GM19372 (cell line): ENCODE data around the gene APBA2.

ENCODE experiments used
- ATAC-seq: cut with Tn5 transposase; IDR thresholded peaks from one replicate; pipeline ENCODE4 v1.9.1; 2021; ENCODE audit warnings: mild to moderate bottlenecking, low read depth, moderate library complexity; ENCODE audit not compliant: unreplicated experiment

APBA2 gene

DNA sequence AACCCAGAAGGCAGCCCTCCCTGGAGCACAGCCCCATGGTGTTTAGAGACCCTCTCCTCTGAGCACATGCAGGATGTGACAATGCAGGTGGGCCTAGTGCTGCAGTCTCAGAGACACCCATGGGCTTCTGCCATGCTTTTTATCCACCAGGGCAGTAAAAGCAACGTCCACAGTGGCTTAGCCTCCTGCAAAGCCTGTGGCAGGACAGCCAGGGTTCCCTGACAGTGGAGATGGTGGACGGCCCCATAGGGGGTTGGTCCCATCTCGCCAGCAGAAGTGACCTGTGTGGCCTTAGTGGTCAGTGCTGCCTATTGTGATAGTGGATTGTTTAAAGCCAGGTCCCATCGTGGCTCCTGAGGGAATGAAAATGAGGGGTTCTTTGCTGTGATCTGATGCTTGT, 46.6 kb downstream of the APBA2 start:
- no peak for ATAC-seq

GRCh38 chr15:28933710-28934445, 48.1 kb downstream of the APBA2 start:
- no peak for ATAC-seq

DNA sequence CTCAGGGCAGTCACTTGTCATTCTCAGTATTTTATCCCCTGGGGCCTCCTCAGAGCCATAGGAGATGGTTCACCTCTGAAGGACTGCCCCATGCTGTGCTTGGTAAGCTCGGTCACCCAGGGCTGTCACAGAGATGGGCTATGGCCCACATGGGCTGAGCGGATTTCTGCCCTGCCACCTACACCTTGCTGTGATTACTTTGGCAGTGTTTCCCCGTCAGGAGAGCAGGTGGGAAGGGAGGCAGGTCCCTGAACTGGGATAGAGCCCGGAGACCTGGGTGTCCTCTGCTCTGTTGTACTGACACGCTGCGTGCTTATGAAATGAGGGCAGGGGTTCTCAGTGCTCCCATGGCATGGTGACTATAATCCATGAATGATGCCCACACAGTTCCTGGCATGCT, 48.9 kb downstream of the APBA2 start:
- no peak for ATAC-seq

- no peak for ATAC-seq
These were observed 49.5 kb downstream of the APBA2 start for GRCh38 chr15:28935316-28935715.

- ATAC-seq: no peak
These were observed 50.3 kb downstream of the APBA2 start for GRCh38 chr15:28936081-28936480.

- ATAC-seq: no peak
These were observed 50.7 kb downstream of the APBA2 start for GRCh38 chr15:28936481-28936881.

GRCh38 chr15:28937271-28937670, 51.5 kb downstream of the APBA2 start:
- ATAC-seq: no peak

- no peak for ATAC-seq
These were observed 56.3 kb downstream of the APBA2 start for GRCh38 chr15:28942046-28942445.

DNA sequence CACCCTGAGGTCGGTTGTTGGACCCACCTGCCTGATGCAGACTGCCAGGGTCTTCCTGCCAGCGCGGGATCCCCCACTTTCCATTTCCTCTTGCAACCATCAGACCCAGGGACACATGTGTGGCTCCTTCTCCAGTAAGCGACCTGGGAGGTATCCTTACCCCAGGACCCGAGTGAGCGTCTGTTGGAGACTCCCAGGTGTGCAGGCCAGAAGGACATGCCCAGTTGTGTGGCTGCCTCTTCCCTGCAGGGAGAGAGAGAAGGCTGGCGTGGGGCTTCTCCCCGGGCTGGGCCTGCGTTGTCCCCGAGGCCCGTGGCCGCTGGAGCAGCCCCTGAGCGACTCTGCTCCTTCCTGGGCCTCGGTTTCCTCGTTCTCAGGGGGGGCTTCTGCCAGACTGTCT, 56.8 kb downstream of the APBA2 start:
- no peak for ATAC-seq

DNA sequence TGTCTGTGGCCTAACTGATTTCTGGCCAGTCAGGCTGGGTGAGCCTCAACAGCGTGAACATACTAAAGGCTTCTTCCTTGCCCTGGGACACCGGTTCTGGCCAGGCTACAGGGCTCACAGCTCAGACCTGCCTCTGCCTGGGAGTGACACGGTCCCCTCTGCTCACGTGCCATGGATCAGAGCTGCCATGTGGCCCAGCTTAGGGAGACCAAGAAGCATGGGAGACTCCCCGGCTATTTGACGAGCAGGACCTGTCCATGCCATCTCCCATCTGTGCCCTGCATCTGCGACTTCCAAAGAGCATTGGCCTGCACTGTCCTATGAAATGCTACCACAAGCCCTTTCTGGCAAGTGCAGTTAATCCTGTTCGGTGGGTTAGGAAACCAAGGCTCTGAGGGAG, 57.4 kb downstream of the APBA2 start:
- no peak for ATAC-seq

DNA sequence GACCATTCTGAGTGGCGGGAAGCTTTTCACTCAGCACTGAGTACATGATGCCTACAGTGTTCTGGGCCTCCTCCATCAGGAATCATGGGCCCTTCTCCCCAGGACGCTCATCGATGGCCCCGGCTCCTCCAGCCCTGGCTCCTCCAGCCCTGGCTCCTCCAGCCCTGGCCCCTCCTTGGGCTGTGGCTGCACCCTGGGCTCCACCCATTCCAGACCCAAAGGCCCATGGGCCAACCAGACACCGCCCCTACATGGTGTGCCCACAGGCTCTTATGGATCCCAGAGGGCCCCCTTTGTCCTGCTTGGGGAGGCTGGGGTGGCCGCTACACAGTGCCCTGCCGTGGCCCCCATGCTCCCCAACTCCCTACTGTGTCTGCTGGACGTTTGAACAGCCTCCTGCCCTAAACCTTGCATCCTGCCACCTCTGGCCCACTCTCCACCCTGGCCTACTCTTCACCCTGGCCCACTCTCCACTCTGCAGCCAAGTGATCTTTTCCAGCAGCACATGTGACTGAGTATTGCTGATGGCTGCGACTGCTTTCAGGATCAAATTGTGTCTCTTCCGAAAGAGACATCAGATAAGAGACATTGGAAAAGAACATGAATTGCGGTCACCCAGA, 57.9 kb downstream of the APBA2 start:
- ATAC-seq: no peak

- no peak for ATAC-seq
These were observed 58.5 kb downstream of the APBA2 start for GRCh38 chr15:28944286-28944685.

GRCh38 chr15:28944696-28945300, 59.0 kb downstream of the APBA2 start:
- no peak for ATAC-seq

DNA sequence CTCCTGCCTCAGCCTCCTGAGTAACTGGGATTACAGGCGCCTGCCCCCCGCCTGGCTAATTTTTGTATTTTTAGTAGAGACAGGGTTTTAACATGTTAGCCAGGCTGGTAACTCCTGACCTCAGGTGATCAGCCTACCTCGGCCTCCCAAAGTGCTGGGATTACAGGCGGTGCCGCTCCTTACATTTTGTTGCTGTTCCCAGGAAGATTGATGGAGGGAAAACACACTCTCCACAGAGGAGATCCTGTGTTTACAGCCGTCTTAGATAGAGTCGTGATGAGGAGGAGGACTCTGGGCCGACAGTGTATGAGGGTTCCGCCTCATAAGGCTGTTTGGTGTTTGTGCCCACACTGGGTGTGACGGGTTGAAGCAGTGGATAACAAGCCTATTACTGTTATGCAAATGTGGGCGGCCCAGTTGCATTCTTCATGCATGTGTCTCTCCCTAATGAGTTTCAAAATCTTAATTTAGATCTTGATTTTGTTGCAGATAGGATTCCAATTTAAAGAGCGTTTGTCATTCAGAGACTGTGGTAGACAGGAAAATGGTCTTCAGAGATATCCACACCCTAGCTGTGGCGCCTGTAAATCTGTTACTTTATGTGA, 60.0 kb downstream of the APBA2 start:
- ATAC-seq: no peak

DNA sequence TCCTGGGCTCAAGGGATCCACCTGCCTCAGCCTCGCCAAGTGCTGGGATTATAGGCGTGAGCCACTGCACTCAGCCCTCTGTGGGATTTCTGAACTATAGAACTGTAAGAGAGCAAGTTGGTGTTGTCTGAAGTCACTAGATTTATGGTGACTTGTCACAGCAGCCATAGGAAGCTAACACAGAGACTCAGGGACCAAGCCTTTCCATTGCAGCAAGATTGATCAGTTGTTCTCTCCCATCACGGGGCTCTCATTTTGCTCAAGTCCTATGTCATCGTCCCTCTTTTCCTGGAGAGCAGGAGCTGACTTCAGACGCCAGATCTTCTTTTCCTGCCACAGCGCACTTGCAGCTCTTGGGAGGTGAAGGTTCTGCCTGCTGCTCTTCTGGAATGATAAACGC, 61.0 kb downstream of the APBA2 start:
- no peak for ATAC-seq

DNA sequence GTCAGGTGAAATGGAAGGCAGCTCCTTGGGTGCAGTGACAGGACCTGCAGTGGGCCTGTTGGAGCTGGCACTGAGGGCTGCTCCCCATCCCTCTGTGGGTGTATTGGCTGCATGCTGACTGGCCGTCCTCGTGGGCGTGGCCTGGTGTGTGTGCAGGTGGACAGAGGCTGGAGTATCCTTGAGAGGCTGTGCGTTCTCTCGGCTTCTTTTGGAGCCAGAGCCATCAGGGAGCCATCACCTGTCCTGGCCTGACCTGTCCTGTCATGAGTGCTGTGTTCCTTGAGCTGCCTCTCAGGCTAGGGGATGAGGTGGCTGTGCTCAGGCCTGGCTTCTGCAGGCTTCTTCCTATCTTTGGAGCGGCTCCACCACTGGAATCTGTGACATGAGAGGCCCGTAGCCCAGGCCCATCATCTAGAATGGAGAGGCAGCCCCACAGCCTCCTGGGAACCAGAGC, 61.5 kb downstream of the APBA2 start:
- ATAC-seq: no peak

DNA sequence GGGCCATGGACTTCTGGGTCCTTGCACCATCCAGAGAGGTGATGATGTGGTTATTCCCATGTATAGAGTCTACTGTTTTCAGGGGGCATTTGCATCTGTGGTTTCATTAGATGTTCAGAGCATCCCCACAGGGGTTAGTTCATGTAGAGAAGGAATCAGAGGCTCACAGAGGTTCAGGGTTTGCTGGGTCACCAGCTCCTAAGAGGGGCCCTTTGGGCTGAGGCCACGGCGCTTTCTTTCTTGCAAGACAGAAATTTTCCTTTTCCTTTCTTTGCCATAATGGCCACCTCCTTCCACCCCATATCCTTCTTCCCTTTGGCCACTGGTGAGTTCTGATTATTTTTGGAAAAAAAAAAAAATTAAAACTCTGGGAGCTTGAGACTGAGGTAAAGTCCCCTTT, 62.3 kb downstream of the APBA2 start:
- no peak for ATAC-seq

- no peak for ATAC-seq
These were observed 65.1 kb downstream of the APBA2 start for GRCh38 chr15:28950916-28951315.

GRCh38 chr15:28952666-28953491, 67.1 kb downstream of the APBA2 start:
- no peak for ATAC-seq

DNA sequence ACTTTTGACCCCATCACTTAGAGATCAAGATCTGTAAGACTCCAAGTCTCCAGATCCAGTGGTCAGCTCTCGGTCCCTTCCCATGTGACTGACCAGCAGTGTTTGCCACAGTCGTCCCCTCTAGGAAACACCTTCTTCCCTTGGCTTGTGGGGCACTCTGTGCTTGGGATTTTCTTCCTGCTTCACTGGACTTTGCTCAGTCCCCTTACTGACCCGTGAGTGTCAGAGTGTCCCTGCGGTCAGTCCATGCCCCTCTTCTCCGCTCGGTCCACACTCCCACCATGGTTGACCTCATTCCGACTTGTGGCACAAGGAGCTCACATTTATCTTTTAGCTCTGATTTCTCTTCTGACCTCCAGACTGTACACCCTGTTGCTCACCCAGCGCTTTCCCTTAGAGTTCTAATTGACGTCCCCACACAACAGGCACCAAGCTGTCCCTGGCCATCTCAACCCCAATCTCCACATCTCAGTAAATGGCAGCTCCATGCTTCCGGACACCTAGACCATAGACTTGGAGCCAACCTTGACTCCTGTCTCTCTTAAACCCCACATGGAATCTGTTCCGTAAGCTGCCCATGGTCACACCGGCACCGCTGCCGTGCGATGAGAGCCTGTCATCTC, 67.9 kb downstream of the APBA2 start:
- ATAC-seq: no peak
